ENCODE measurements around the gene PAPSS2. TPM values are rescaled to one million over a fixed set of nuclear protein-coding genes. Genes with fewer than 3 reads are reported as not detected.

Gene PAPSS2
- polyA plus RNA-seq, 1 experiment = 51.4 TPM

DNA sequence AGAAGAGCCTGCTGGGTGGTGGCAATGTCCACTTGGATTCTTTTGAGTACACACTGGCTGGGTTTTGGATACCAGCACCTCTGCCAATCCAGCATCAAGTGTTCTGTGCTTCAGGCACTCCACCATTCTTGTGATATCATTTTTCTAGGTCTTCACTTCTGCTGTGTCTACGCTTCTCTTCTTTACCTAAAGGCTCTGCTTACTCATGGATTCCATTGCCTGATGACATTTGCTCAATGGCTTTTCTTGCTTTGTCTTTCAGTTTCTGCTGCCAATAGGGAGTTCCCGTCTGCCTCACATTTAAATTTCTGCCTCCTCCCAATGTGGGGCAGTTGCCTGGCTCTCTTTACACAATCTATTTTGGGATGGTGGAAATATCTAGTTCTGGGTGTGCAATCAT is 12.7 kb upstream of the PAPSS2 start:
- ChIA-PET POLR2A (no interaction called here), CTCF (no interaction called here)
- no peak overlapping the region for H3K4me3 ChIP-seq (ENCODE audit: low read depth, low read length)
- no peak for DNase-seq (ENCODE audit: low read depth, low spot score)
- no peaks in the 10 kb centered on the region for H3K27me3 ChIP-seq (ENCODE audit: control insufficient read depth, insufficient read depth, low read length)
- H3K9me3 ChIP-seq (ENCODE audit: control insufficient read depth, insufficient read depth, low read length) = no peaks in the 10 kb centered on the region
- TF ChIP-seq, protein P1, sequence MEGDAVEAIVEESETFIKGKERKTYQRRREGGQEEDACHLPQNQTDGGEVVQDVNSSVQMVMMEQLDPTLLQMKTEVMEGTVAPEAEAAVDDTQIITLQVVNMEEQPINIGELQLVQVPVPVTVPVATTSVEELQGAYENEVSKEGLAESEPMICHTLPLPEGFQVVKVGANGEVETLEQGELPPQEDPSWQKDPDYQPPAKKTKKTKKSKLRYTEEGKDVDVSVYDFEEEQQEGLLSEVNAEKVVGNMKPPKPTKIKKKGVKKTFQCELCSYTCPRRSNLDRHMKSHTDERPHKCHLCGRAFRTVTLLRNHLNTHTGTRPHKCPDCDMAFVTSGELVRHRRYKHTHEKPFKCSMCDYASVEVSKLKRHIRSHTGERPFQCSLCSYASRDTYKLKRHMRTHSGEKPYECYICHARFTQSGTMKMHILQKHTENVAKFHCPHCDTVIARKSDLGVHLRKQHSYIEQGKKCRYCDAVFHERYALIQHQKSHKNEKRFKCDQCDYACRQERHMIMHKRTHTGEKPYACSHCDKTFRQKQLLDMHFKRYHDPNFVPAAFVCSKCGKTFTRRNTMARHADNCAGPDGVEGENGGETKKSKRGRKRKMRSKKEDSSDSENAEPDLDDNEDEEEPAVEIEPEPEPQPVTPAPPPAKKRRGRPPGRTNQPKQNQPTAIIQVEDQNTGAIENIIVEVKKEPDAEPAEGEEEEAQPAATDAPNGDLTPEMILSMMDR (IDR thresholded peaks at IDR 0.05; ENCODE audit: low read depth, low read length) = no peak
- H3K27ac ChIP-seq (ENCODE audit: low read depth, low read length) = no peak overlapping the region

DNA sequence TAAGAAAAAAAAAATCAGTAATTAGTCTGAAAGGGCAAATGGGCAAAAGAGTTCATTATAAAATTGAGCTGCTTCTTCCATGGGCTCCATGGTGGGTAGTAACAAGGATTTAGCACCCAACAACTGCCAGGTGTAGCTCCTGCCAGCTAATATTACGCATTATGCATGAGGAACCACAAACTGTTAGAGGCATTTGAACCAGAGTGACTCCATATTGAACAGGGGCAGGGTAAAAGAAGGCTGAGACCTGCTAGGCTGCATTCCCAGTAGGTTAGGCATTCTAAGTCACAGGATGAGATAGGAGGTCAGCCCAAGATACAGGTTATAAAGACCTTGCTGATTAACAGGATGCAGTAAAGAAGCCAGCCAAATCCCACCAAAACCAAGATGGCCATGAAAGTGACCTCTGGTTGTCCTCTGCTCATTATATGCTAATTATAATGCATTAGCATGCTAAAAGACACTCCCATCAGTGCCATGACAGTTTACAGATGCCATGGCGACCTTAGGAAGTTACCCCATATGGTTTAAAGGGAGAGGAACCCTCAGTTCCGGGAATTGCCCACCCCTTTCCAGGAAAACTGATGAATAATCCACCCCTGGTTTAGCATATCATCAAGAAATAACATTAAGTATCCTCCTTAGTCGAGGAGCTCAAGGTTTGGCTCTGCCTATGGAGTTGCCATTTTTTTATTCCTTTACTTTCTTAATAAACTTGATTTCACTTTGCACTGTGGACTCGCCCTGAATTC is 8.7 kb upstream of the PAPSS2 start:
- no peak overlapping the region for H3K4me3 ChIP-seq (ENCODE audit: low read depth, low read length)
- TF ChIP-seq, protein P1 (IDR thresholded peaks at IDR 0.05; ENCODE audit: low read depth, low read length) = no peak
- H3K9me3 ChIP-seq (ENCODE audit: control insufficient read depth, insufficient read depth, low read length) = no peaks in the 10 kb centered on the region
- H3K27me3 ChIP-seq (ENCODE audit: control insufficient read depth, insufficient read depth, low read length) = no peaks in the 10 kb centered on the region
- DNase-seq (ENCODE audit: low read depth, low spot score) = no peak
- no peak overlapping the region for H3K27ac ChIP-seq (ENCODE audit: low read depth, low read length)
- ChIA-PET CTCF (no interaction called here), POLR2A (interaction anchor here (0.7 kb wide), 1 partner anchor 23 kb away, joined by 3 read pairs; no protein-coding TSS in a partner anchor)

DNA sequence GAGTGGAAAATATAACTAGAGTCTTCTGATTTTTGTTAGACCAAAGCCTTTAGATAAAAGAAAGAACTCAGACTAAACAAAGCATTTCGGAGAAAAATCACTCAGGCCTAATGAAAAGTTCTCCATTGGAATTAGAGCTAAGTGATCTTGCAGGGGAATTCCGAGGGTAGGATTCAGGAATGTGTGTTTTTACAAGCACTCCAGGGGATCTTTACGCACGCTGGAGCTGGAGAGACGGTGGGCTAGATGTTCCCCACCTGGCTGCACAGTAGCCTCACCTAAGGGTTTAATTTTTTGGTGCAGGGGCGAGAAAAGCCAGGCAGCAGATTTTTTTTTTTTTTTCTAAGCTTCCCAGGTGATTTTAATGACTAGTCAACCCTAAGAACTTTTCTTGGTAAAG is 7.9 kb upstream of the PAPSS2 start:
- Histone ChIP-seq H3K27me3 (ENCODE audit: control insufficient read depth, insufficient read depth, low read length) (no peaks in the 10 kb centered on the region), H3K9me3 (ENCODE audit: control insufficient read depth, insufficient read depth, low read length) (no peaks in the 10 kb centered on the region), H3K27ac (ENCODE audit: low read depth, low read length) (no peak overlapping the region), H3K4me3 (ENCODE audit: low read depth, low read length) (no peak overlapping the region)
- ChIA-PET CTCF (no interaction called here), POLR2A (no interaction called here)
- no peak for DNase-seq (ENCODE audit: low read depth, low spot score)
- TF ChIP-seq, protein P1 (IDR thresholded peaks at IDR 0.05; ENCODE audit: low read depth, low read length) = no peak

DNA sequence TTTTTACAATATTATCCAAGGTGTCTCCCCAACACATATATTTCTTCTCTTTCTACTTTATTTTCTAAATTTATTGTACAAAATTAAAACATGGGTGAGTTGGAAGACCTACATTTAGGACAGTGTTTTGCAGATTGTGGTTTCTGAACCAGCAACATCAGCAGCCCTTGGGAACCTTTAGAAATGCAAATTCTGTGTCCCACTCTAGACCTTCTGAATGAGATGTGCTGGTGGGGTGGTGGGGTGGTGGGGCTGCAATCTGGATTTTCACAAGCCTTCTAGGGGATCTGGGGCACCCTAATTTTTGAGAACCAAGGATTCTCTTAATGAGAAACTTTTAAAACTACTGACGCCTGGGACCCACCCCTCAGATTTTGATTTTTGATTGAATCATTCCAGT is 7.4 kb upstream of the PAPSS2 start:
- Histone ChIP-seq H3K4me3 (ENCODE audit: low read depth, low read length) (no peak overlapping the region), H3K27ac (ENCODE audit: low read depth, low read length) (no peak overlapping the region), H3K9me3 (ENCODE audit: control insufficient read depth, insufficient read depth, low read length) (no peaks in the 10 kb centered on the region), H3K27me3 (ENCODE audit: control insufficient read depth, insufficient read depth, low read length) (no peaks in the 10 kb centered on the region)
- ChIA-PET CTCF (no interaction called here), POLR2A (no interaction called here)
- DNase-seq (ENCODE audit: low read depth, low spot score) = no peak
- TF ChIP-seq, protein P1 (IDR thresholded peaks at IDR 0.05; ENCODE audit: low read depth, low read length) = no peak

DNA sequence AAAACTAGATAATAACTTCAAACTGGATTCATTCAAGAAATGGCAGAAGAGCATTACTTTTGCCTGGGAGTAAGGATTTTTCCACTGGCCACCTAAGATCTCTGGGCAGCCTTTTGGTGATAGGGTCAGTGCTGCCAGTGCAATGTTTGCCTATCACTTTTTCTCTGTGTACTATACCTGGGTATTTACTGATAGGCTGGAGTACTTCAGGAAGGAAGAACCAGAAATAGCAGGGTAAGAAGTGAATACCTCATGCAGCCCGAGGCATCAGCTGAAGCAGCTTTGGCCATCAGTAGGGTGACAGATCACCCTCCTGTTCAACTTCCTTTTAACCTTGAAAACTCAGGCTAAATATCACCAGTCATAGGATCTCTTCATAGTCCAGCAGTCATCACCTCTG is 5.5 kb upstream of the PAPSS2 start:
- no peak overlapping the region for H3K4me3 ChIP-seq (ENCODE audit: low read depth, low read length)
- H3K9me3 ChIP-seq (ENCODE audit: control insufficient read depth, insufficient read depth, low read length) = no peaks in the 10 kb centered on the region
- H3K27ac ChIP-seq (ENCODE audit: low read depth, low read length) = no peak overlapping the region
- no peaks in the 10 kb centered on the region for H3K27me3 ChIP-seq (ENCODE audit: control insufficient read depth, insufficient read depth, low read length)
- ChIA-PET POLR2A (no interaction called here), CTCF (interaction anchor here (1.0 kb wide), 1 partner anchor 121 kb away, joined by 3 read pairs; no protein-coding TSS in a partner anchor)
- no peak for DNase-seq (ENCODE audit: low read depth, low spot score)
- TF ChIP-seq, protein P1 (IDR thresholded peaks at IDR 0.05; ENCODE audit: low read depth, low read length) = no peak
